Kidney epithelial cell (primary cell): ENCODE measurements around the gene DNAJC9. TPM values are rescaled to one million over a fixed set of nuclear protein-coding genes. Genes with fewer than 3 reads are reported as not detected.
"Not testable (repeated sequence)": the region's sequence is repeated elsewhere in the genome, so short reads cannot be mapped to it uniquely, and the experiment has no call there.

Experiments used
- DNase-seq: peaks from one replicate; pipeline ENCODE4 v3.0.0-alpha.2; 2010; ENCODE audit warnings: low read depth
- H3K27me3 ChIP-seq: 2 replicates; pipeline ENCODE4 v1.6.0; 2011; ENCODE audit warnings: low read length; ENCODE audit not compliant: control insufficient read depth, insufficient read depth
- H3K36me3 ChIP-seq: 2 replicates; pipeline ENCODE4 v1.5.1; 2011; ENCODE audit warnings: low read length; ENCODE audit not compliant: control insufficient read depth, insufficient read depth
- H3K4me3 ChIP-seq: 2 replicates; pipeline ENCODE4 v1.5.1; 2011; ENCODE audit warnings: low read depth, mild to moderate bottlenecking, control low read depth, low read length
- total RNA-seq: library from RNA; depleted of rRNA; stranded (reverse); fragments of >200 nt; gene quantifications from 2 replicates; pipeline ENCODE4 v1.2.3, GENCODE V29; 2015
- TF ChIP-seq, protein P1 (sequence below): IDR thresholded peaks from 2 replicates; pipeline ENCODE4 v1.5.1; 2011; ENCODE audit warnings: mild to moderate bottlenecking, moderate library complexity, low read length, control low read depth, inconsistent platforms; ENCODE audit not compliant: insufficient read depth, poor library complexity, severe bottlenecking

The DNAJC9 gene
- total RNA-seq, 1 donor from 2014 or later, result 42.2 TPM

DNA sequence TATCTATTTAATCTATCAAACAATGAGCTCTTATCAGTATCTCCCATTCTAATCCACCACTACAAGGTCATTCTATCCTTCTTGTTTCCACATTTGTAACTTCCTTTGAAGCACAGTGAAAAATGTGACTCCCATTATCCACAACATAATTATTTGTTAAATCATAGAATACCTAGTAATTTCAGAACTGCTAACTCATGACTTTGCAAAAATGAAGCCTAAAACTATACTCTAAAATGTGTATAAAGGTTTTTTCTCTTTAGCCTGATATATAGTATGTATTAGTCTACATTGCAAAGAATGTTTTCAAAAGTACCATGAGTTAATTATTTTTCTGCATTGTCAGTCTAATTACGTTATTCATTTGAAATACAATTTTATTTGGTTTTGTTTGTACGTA, 17.4 kb upstream of the DNAJC9 start:
- TF ChIP-seq, protein P1, sequence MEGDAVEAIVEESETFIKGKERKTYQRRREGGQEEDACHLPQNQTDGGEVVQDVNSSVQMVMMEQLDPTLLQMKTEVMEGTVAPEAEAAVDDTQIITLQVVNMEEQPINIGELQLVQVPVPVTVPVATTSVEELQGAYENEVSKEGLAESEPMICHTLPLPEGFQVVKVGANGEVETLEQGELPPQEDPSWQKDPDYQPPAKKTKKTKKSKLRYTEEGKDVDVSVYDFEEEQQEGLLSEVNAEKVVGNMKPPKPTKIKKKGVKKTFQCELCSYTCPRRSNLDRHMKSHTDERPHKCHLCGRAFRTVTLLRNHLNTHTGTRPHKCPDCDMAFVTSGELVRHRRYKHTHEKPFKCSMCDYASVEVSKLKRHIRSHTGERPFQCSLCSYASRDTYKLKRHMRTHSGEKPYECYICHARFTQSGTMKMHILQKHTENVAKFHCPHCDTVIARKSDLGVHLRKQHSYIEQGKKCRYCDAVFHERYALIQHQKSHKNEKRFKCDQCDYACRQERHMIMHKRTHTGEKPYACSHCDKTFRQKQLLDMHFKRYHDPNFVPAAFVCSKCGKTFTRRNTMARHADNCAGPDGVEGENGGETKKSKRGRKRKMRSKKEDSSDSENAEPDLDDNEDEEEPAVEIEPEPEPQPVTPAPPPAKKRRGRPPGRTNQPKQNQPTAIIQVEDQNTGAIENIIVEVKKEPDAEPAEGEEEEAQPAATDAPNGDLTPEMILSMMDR, result no peak
- H3K36me3 ChIP-seq, result no peaks in the 10 kb centered on the region
- DNase-seq, result no peak
- no peaks in the 10 kb centered on the region for H3K27me3 ChIP-seq
- no peak overlapping the region for H3K4me3 ChIP-seq

DNA sequence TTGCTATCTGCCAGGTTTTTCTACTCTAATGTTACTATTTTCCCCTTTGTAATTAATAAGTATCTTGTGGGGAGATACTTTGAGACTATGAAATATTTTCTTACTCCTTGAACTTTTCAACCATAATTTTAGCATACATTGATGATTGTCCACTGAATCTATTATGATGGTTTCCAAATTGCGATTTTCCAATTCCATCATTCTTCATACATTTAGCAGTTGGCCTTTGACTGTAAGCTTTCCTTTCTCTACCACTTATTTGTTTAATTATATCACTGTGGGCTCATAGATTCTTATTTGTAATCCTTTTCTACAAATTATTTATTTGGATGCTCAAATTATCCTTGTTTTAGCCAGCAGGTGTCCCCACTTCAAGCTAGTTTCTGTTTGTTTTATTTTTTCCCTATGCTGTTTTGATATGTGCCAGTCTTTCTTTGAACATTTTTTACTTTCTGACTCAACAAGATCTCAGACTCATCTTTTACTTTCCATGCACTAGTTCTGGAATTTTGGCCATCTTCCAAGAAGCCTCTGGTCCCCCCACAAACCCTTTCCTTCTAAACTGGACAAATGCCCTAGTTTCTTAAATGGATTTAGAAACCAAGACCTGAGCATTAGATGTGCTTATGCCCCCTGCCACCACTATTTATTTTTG, 16.8 kb upstream of the DNAJC9 start:
- H3K36me3 ChIP-seq, result no peaks in the 10 kb centered on the region
- TF ChIP-seq, protein P1, result peak; percentile 38
- H3K27me3 ChIP-seq, result no peaks in the 10 kb centered on the region
- H3K4me3 ChIP-seq, result no peak overlapping the region
- DNase-seq, result no peak

DNA sequence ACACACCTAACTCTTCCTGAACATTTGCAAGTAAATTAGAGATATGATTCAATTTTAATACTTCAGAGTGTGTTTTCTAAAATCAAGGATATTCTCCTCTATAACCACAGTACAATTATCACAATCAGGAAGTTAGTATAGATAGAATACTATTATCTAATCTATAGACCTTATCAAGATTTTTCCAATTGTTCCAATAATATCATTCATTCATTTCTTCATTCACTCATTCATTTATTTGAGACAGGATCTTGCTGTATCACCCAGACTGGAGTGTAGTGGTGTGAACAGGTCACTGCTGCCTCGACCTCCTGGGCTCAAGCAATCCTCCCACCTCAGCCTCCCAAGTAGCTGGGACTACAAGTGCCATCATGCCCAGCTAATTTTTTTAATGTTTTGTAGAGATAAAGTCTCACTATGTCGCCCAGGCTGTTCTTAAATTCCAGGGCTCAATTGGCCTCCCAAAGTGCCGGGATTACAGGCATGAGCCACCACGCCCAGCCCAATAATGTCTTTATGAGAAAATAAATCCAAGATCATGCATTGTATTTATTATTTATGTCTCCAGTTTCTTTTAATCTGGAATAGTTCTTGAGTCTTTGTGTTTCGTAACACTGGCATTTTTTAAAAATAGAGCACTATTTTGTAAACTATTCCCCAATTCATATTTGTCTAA, 16.0 kb upstream of the DNAJC9 start:
- TF ChIP-seq, protein P1, result no peak
- no peaks in the 10 kb centered on the region for H3K36me3 ChIP-seq
- no peak overlapping the region for H3K4me3 ChIP-seq
- no peak for DNase-seq
- H3K27me3 ChIP-seq, result no peaks in the 10 kb centered on the region

DNA sequence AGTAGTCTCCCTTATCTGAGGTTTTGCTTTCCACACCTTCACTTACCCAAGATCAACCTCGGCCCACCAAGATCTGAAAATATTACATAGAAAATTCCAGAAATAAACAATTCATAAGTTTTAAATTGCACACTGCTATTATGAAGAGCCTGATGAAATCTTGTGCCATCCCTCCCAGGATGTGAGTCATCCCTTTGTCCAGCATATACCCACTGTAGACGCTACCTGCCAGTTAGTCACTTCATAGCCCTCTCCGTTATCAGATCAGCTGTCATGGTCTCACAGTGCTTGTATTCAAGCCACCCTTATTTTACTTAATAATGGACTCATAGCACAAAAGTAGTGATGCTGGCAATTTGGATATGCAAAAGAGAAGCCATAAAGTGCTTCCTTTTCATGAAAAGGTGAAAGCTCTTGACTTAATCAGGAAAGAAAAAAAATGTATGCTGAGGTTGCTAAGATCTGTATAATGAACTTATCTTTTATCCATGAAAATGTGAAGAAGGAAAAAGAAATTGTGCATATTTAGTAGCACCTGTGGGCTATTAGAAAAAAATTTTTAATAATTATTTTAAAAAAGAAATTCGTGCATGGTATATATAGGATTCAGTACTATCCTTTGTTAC, 15.2 kb upstream of the DNAJC9 start:
- peak; percentile 80 for DNase-seq
- H3K27me3 ChIP-seq, result no peaks in the 10 kb centered on the region
- no peaks in the 10 kb centered on the region for H3K36me3 ChIP-seq
- TF ChIP-seq, protein P1, result no peak
- no peak overlapping the region for H3K4me3 ChIP-seq

DNA sequence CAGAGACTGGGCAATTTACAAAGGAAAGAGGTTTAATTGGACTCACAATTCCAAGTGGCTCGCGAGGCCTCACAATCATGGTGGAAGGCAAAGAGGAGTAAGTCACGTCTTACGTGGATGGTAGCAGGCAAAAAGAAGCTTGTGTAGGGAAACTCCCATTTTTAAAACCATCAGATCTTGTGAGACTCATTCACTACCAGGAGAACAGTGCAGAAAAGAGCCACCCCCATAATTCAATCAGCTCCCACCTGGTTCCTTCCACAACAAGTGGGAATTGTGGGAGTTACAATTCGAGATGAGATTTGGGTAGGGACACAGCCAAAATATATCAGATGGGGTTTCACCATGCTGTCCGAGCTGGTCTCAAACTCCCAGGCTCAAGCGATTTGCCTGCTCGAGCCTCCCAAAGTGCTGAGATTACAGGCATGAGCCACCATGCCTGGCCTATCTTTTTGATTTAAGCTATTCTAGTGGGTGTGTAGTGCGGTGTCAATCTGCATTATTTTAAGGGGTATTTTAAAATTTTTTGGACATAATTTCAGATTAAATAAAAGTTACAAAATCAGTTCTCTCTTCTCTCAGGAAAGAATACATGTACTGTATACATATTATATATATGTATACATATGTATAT, 14.4 kb upstream of the DNAJC9 start:
- Histone ChIP-seq H3K36me3 (no peaks in the 10 kb centered on the region), H3K4me3 (no peak overlapping the region), H3K27me3 (no peaks in the 10 kb centered on the region)
- no peak for DNase-seq
- TF ChIP-seq, protein P1, result no peak

DNA sequence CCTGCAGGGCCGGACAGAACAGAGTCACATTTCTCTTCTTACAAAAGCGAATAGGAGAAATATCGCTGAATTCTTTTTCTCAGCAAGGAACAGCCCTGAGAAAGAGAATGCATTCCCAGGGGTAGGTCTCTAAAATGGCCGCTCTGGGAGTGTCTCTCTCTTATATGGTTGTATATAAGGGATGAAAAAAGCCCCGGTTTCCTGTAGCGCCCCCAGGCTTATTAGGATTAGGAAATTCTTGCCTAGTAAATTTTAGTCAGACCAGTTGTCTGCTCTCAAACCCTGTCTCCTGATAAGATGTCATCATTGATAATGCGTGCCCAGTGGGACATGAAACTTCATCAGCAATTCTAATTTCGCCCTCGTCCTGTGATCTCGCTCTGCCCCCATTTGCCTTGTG, 11.6 kb upstream of the DNAJC9 start:
- not testable (repeated sequence) for H3K4me3 ChIP-seq, H3K27me3 ChIP-seq, H3K36me3 ChIP-seq, DNase-seq
